A673 (cell line): ENCODE results near the gene UST. TPM values are rescaled to one million over a fixed set of nuclear protein-coding genes. Genes with fewer than 3 reads are reported as not detected.

Source experiments
- BruUV-seq: library from RNA; stranded (reverse); fragments of 400-500 nt; replicated peaks from 2 replicates; lab custom pipeline; 2021; lab: Mats Ljungman, UMichigan
- CTCF ChIA-PET: fragments of 300-600 bp; sonication (Branson Sonifier 250); formaldehyde crosslinking; loops from one replicate; lab custom pipeline; 2022; ENCODE audit warnings: antibody characterized with exemption; lab: Charles Lee
- POLR2A ChIA-PET: fragments of 300-600 bp; sonication (Branson Sonifier 250); formaldehyde crosslinking; loops from one replicate; lab custom pipeline; 2022; ENCODE audit warnings: antibody characterized with exemption; ENCODE audit not compliant: low non-redundant PET; lab: Charles Lee
- DNase-seq: peaks from one replicate; pipeline ENCODE4 v3.0.0-alpha.2; 2015; ENCODE audit warnings: low spot score
- H3K27ac ChIP-seq: fragments of 200-600 bp; sonication (generic); 2 replicates; pipeline ENCODE4 v1.5.1; 2016; ENCODE audit warnings: mixed run types, low read depth, mild to moderate bottlenecking, mixed read lengths, antibody characterized with exemption, low read length; ENCODE audit not compliant: poor library complexity, severe bottlenecking
- H3K27me3 ChIP-seq: fragments of 200-600 bp; sonication (generic); replicated peaks from 2 replicates; pipeline ENCODE4 v1.6.1; 2017; ENCODE audit warnings: mixed run types, low read depth, mild to moderate bottlenecking, mixed read lengths, antibody characterized with exemption, low read length; ENCODE audit not compliant: insufficient read depth, poor library complexity
- H3K36me3 ChIP-seq: fragments of 200-600 bp; sonication (generic); 2 replicates; pipeline ENCODE4 v1.6.1; 2016; ENCODE audit warnings: mixed run types, mild to moderate bottlenecking, mixed read lengths, antibody characterized with exemption, low read length; ENCODE audit not compliant: insufficient read depth, poor library complexity, severe bottlenecking
- H3K4me1 ChIP-seq: fragments of 200-600 bp; sonication (generic); 2 replicates; pipeline ENCODE4 v1.6.1; 2017; ENCODE audit warnings: mixed run types, mild to moderate bottlenecking, mixed read lengths, antibody characterized with exemption, low read length; ENCODE audit not compliant: insufficient read depth, poor library complexity, severe bottlenecking
- H3K4me3 ChIP-seq: fragments of 200-600 bp; sonication (generic); 2 replicates; pipeline ENCODE4 v1.5.1; 2016; ENCODE audit warnings: low read depth, mixed run types, mild to moderate bottlenecking, mixed read lengths, low read length; ENCODE audit not compliant: poor library complexity, severe bottlenecking
- H3K9me3 ChIP-seq: fragments of 200-600 bp; sonication (generic); 2 replicates; pipeline ENCODE4 v1.6.1; 2016; ENCODE audit warnings: mixed run types, low read depth, mild to moderate bottlenecking, mixed read lengths, antibody characterized with exemption, low read length; ENCODE audit not compliant: poor library complexity, severe bottlenecking
- CTCF ChIP-seq: fragments of 300-800, 200-600 bp; sonication (generic); conservative IDR thresholded peaks from 2 replicates; pipeline ENCODE4 v1.5.1; 2017; ENCODE audit warnings: low read depth, mild to moderate bottlenecking, antibody characterized with exemption, low read length, moderate library complexity, mixed read lengths
- EZH2 ChIP-seq: fragments of 200-600 bp; sonication (generic); IDR thresholded peaks from 2 replicates; pipeline ENCODE4 v1.6.1; 2017; ENCODE audit warnings: borderline replicate concordance, low read depth, mild to moderate bottlenecking, mixed read lengths, antibody characterized with exemption, low read length; ENCODE audit not compliant: poor library complexity, severe bottlenecking
- intact Hi-C: fragments of 100-400 bp; cut with micrococcal nuclease; formaldehyde crosslinking; loops from one replicate; pipeline ENCODE4 v1.10.0; 2022; ENCODE audit not compliant: unreplicated experiment
- total RNA-seq: library from RNA; stranded (reverse); gene quantifications from 2 replicates; pipeline ENCODE4 v1.2.3, GENCODE V29; 2021

The UST gene
- total RNA-seq, 1 experiment from 2014 or later, result 1.5 TPM

DNA sequence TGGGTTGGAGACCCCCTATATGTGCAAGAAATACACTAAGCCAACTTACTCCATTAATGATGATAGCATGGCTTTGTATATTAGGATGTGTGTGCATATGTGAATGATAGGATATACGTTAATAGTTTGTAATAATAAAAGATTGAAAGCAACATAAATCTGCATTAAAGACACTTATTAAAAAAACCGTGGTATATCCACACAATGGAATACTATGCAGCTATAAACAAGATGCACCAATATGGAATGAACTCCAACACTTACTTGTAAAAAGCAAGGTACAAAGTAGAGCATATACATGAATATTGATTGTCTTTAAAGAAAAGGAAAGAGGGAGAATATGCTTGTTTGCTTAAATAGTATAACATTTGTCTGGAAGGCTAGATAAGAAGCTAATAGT lies 68.0 kb downstream of the UST start:
- no peak for DNase-seq
- H3K4me1 ChIP-seq, result no peaks in the 10 kb centered on the region
- intact Hi-C loops, result no loop called here
- no peaks in the 10 kb centered on the region for H3K27me3 ChIP-seq
- H3K27ac ChIP-seq, result no peak overlapping the region
- BruUV-seq, result no TSS peak
- TF ChIP-seq EZH2, result no peak
- no peaks in the 10 kb centered on the region for H3K36me3 ChIP-seq
- no peak overlapping the region for H3K4me3 ChIP-seq
- ChIA-PET POLR2A (no interaction called here), CTCF (no interaction called here)
- H3K9me3 ChIP-seq, result peaks cover 5% of the 10 kb centered on the region

DNA sequence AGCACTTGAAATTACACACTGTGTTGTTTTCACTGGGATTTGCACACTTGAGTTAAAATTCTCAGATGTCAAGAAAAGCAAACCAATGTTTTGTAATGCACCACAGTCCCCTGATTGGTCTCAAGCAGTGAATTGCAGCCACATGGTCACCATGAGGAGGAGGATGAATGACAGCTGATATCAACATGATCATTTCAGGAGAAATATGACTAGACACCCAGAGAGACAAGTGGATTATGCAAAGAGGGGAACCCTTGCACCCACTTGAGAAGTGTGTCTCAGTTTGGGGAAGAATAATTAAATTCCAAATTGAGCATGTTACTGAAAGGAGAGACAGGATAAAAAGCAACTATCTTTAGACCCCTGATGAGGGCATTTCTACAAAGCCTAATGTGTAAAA lies 69.3 kb downstream of the UST start:
- ChIA-PET POLR2A (no interaction called here), CTCF (no interaction called here)
- H3K27ac ChIP-seq, result no peak overlapping the region
- H3K4me3 ChIP-seq, result no peak overlapping the region
- TF ChIP-seq EZH2, result no peak
- TF ChIP-seq CTCF, result no peak
- intact Hi-C loops, result no loop called here
- no peaks in the 10 kb centered on the region for H3K4me1 ChIP-seq
- DNase-seq, result no peak
- peaks cover 5% of the 10 kb centered on the region for H3K9me3 ChIP-seq
- H3K27me3 ChIP-seq, result no peaks in the 10 kb centered on the region
- no peaks in the 10 kb centered on the region for H3K36me3 ChIP-seq
- no TSS peak for BruUV-seq

- no peaks in the 10 kb centered on the region for H3K27me3 ChIP-seq
- CTCF ChIA-PET, result no interaction called here
- TF ChIP-seq EZH2 (no peak), CTCF (no peak)
- peaks cover 5% of the 10 kb centered on the region for H3K9me3 ChIP-seq
- H3K4me3 ChIP-seq, result no peak overlapping the region
- H3K4me1 ChIP-seq, result no peaks in the 10 kb centered on the region
- POLR2A ChIA-PET, result no interaction called here
- no peaks in the 10 kb centered on the region for H3K36me3 ChIP-seq
- no TSS peak for BruUV-seq
- DNase-seq, result no peak
- no peak overlapping the region for H3K27ac ChIP-seq
- intact Hi-C loops, result no loop called here
Observed at GRCh38 chr6:148817689-148818088, 70.9 kb downstream of the UST start.

DNA sequence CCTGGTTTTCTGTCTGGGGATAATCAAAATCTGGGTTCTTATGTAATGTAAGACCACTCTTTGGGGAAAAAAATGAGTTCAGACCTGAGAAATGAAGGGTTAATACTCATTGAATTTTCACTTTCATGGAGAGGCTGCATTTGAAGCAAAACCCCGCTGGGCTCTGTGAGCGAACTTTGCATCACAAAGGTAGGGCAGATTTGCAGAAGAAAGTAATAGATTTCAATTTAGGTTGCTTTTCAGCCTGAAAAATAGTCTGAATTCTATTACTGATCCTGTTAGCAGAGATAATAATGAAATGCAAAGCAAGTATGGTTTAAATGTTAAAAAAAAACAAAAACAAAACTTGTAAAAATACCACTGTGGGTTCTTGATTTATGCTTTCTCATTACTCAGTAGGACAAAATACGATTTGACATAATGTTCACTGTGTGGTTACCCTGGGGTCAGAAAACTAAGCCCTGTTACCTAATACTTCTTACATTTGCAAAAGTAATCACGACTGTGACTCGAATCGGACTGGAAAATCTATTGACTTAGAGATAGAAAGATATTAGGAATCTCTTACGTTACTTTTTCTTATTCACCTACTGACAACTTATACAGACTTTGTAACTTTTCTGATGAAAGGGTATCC lies 72.2 kb downstream of the UST start:
- no peak for DNase-seq
- Histone ChIP-seq H3K9me3 (peaks cover 5% of the 10 kb centered on the region), H3K4me1 (no peaks in the 10 kb centered on the region), H3K4me3 (no peak overlapping the region), H3K27ac (no peak overlapping the region), H3K36me3 (no peaks in the 10 kb centered on the region), H3K27me3 (no peaks in the 10 kb centered on the region)
- no TSS peak for BruUV-seq
- intact Hi-C loops, result no loop called here
- POLR2A ChIA-PET, result no interaction called here
- no peak for TF ChIP-seq CTCF
- no peak for TF ChIP-seq EZH2
- CTCF ChIA-PET, result no interaction called here
